ENCODE measurements around the gene ABHD15.

DNA sequence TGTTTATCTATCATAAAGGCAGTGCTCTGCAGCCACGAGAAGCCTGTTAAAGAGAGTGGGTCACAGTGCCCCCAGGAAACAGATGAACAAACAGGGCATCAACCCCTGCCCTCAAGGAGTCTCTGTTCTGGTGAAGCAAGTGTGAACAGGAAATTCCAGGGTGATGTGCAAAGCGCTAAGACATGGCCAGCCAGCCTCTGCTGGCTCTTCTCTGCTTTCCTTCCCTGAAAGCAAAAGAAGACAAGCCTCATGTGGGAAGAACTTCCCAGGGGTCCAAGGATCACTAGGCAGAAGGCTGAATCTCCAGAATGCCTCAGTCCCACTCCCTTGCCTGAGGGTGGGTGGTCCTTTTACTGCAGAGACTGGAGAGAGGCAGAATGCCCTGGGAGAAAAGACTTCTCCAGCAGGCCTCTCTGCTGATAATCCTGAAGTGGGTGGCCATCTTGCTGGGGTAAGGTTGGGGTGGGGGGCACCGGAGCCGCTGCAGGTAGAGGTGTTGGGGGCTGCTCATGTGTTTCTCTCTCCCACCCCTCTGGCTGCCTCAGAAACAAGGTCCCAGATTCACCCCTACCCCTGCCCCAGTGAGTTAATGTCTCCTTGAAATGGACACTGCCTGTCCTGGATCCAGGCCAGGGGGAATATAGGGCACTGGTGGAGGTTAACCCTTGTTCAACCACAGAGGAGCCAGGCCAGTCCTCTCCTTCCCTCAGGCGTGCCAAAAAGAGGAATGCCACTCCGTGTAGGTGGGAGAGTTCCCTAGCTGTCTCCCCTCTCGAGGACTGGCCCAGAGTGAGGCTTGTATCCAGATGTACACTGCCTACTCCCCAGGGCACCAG is 28.5 kb upstream of the ABHD15 start:
- TF ChIP-seq YY1 (IDR thresholded peaks at IDR 0.05; ENCODE audit: insufficient read depth, insufficient read length) (no peak), ZNF274 (IDR thresholded peaks at IDR 0.05; ENCODE audit: low read depth, low read length) (no peak), SUZ12 (IDR thresholded peaks at IDR 0.05; ENCODE audit: extremely low read depth, insufficient read depth, insufficient read length) (no peak)

All from NT2/D1 (cell line).